HG02852 (cell line): Measurements from ENCODE around the gene SVOPL.
"Not testable (repeated sequence)": the region's sequence is repeated elsewhere in the genome, so short reads cannot be mapped to it uniquely, and the experiment has no call there.

Experiments used
- ATAC-seq: cut with Tn5 transposase; IDR thresholded peaks from one replicate; pipeline ENCODE4 v1.9.1; 2021; ENCODE audit warnings: mild to moderate bottlenecking, moderate library complexity; ENCODE audit not compliant: unreplicated experiment

SVOPL gene, protein sequence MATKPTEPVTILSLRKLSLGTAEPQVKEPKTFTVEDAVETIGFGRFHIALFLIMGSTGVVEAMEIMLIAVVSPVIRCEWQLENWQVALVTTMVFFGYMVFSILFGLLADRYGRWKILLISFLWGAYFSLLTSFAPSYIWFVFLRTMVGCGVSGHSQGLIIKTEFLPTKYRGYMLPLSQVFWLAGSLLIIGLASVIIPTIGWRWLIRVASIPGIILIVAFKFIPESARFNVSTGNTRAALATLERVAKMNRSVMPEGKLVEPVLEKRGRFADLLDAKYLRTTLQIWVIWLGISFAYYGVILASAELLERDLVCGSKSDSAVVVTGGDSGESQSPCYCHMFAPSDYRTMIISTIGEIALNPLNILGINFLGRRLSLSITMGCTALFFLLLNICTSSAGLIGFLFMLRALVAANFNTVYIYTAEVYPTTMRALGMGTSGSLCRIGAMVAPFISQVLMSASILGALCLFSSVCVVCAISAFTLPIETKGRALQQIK

GRCh38 chr7:138700857-138701536 is at the start of gene SVOPL:
SVOPL (minus strand) TSS chr7:138701362; CDS start chr7:138679045, 22,317 bp downstream.
- ATAC-seq, result no peak

GRCh38 chr7:138750473-138750872 is 49.3 kb upstream of the SVOPL start:
- ATAC-seq, result no peak

GRCh38 chr7:138749960-138750359 is 48.8 kb upstream of the SVOPL start:
- ATAC-seq, result no peak

GRCh38 chr7:138748666-138749065 is 47.5 kb upstream of the SVOPL start:
- ATAC-seq, result no peak

DNA sequence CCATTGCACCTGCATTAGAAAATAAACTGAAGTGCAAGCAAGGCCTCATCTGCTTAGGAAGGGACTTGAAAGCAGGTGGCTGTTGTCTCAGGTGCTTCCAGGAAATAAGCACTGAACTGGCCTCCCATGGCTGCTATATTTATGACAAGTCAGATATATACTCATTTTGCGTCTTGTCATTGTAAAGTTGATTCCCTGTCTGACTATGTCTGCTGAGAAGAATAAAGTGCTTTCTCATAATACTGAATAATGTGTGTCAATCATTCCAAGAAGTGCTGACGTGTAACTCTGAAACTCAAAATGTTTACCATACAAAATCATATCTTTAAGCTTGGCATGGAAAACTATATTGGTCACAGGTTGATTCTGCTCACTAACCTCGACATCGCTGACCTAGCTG is 44.9 kb upstream of the SVOPL start:
- ATAC-seq, result no peak

DNA sequence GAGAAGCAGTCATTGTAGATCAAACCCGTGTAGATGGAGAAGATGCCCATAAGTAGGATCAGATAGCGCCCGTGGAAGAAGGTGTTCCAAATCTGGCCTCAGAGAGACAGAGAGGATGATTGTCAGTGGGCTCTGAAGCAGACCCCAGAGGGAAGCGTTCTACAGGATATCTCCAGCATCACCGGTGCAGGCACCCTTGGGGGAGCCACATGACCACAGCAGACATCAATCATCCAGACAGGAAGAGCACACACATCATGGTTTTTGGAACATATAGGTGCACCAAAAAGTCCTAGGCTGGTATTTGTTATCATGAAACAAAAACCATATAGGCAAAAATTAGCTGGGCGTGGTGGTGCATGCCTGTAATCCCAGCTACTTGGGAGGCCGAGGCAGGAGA is 44.0 kb upstream of the SVOPL start:
- no peak for ATAC-seq

DNA sequence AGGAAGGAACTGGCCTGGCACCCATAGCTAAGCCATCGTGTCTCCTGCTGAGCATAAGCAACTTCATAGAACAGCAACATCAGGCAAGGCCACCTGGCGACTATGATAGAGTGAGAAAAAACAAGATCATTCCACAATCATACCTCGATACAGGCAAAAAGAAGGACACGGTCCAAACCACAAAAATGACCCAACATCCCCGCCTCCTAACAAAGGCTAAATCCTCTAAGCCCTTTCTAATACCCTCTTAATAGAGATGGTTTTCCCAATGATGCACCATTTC is 40.2 kb upstream of the SVOPL start:
- no peak for ATAC-seq

DNA sequence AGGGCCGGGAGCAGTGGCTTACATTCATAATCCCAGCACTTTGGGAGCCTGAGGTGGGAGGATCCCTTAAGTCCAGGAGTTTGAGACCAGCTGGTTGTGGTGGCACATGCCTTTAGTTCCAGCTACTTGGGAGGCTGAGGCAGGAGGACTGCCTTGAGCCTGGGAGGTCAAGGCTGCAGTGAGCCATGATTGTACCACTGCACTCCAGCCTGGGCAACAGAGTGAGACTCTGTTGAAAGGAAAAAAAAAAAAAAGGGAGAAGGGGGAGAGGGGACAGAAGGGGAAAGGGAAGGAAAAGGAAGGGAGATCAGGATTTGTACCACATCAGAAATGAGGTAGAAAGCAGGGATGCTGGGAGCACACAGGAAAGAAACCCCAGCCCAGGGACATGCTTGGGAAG is 38.7 kb upstream of the SVOPL start:
- ATAC-seq, result no peak

- ATAC-seq, result peak; percentile 93
These were observed 37.6 kb upstream of the SVOPL start for GRCh38 chr7:138738551-138739335.

DNA sequence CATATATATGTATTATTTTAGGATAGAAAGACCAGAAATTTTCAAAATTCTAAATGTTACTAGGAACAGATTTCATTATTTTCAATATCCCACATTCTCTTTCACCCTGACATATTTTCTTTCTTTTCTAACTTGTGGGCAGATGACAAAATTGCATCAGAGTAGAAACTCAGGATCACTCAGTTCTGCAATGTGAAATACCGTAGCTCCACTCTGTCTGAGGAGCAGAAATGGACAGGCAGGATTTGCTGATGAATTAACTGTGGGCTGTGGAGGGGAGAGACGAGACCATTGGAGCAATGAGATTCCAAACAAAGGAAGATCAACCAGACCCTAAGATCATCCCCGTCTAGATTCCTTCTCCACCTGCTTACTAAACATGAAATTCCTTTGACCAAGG is 37.0 kb upstream of the SVOPL start:
- ATAC-seq, result no peak

DNA sequence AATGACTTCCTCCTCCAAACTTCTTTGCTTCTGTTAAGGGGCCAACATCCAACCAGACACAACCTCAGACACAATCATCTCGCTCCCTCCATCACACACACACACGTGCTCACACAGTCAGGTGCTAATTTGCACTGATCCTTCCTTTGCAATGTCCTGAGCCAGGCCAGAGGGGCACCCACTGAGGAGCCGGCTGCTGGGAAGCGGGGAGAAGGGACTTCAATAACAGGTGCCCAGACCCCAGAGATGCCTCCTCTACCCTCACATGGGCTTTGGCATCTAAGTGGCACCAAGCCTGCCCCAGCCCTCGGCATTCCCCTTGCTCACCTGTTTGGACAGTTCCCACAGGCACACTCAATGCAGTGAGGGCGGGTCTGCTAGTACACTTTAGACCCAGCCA is 34.2 kb upstream of the SVOPL start:
- ATAC-seq, result no peak

GRCh38 chr7:138731733-138732132 is 30.6 kb upstream of the SVOPL start:
- not testable (repeated sequence) for ATAC-seq

DNA sequence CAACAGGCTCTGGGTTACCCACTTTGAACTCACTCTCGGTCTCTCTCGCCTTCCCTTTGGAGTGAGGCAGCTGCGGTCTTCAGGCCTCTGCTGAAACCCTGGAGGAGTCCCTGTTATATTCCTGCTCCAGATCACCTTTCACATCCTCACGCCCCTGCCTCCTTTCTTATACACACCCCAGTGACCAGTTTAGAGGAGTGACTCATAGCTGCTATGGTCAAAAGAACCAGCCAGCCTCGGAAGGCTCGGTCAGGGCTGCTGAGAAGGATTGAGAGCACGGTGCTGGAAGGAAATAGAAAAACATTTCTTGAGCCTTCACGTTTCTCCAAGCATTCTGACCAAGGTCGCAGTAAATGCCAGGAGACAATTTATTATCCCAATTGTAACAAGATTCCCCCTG is 28.3 kb upstream of the SVOPL start:
- no peak for ATAC-seq

GRCh38 chr7:138727336-138728099 is 26.4 kb upstream of the SVOPL start:
- ATAC-seq, result no peak

DNA sequence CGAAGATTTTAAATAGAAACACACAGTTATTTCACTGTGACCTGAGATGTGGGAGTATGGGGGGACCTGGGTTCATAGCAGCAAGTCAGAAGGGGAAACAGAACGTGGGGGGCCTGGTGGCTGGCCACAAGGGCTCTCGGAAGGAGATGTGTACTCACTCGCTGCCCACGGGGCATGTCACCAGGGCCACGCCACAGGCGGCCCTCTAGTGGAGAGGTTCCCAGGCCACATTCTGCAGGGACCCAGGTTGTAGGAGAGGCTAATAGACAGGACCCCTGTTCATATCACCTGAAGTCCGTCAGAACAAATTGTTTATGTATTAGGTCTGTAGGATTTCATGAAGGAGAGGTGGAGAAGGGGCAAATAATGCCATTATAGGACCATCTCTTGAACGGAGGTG is 25.1 kb upstream of the SVOPL start:
- no peak for ATAC-seq

DNA sequence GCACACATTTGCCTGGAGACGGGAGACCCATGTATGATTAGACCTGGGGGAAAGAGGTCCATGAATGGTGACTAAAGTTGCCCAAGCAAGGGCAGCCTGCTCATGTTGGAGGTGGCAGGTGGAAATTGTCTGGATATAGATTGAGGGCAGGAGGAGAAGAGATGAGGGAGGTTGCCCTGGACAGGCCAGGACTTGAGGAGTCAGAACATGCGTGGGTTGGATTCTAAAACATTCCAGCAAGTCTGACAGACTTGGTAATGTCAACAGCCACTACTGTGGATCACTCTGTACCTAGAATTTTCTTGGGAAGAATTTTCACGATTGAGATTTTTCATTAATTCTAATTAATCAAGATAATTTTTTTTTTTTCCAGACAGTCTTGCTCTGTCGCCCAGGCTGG is 19.1 kb upstream of the SVOPL start:
- ATAC-seq, result no peak

DNA sequence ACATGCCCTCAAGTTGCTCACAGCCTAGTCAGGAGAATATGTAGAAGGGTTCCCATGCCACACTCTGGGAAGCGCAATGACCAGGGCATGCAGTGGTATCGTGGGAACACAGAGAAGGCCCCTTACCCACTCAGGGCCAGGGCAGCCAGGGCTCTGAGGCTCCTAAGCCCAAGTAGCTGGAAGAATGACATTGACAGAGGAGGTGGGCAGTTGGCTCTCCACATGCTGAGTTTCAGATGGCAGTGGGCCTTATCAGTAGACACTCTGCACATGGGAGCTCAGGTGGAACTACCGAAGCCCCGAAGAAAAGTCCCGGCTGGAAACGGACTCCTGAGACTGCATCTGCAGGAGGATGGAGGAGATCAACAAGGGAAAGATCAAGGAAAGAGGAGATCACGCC is 15.7 kb upstream of the SVOPL start:
- no peak for ATAC-seq

DNA sequence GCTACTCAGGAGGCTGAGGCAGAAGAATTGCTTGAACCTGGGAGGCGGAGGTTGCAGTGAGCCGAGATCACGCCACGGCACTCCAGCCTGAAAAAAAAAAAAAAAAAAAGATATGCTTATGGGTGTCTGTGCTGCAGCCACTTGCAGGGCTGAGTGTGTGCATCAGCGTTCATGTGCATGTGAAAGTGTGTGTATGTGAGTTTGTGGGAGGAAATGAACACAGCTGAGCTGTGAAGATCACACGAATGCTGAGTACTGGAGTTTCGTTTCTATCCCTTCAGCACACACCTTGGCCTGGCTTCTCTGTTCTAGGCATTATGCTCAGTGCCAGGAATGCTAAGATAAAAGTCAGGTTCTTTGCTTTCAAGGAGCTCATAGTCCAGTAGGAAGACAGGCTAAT is 12.0 kb upstream of the SVOPL start:
- no peak for ATAC-seq

GRCh38 chr7:138712652-138713051 is 11.5 kb upstream of the SVOPL start:
- ATAC-seq, result no peak

GRCh38 chr7:138710536-138711385 is 9.6 kb upstream of the SVOPL start:
- ATAC-seq, result no peak
